Measurements from ENCODE around the gene EEPD1. TPM values are rescaled to one million over a fixed set of nuclear protein-coding genes. Genes with fewer than 3 reads are reported as not detected.

The EEPD1 gene
- total RNA-seq, 1 donor = 12.1 TPM

- DNase-seq (ENCODE audit: low read depth in 2 of 3, low spot score in 2 of 3) = no peak
These were observed 35.9 kb downstream of the EEPD1 start for GRCh38 chr7:36188906-36189305.

- no peak for DNase-seq (ENCODE audit: low read depth in 2 of 3, low spot score in 2 of 3)
These were observed 37.6 kb downstream of the EEPD1 start for GRCh38 chr7:36190447-36191291.

GRCh38 chr7:36191292-36191920 is 38.4 kb downstream of the EEPD1 start:
- DNase-seq (ENCODE audit: low read depth in 2 of 3, low spot score in 2 of 3) = no peak

GRCh38 chr7:36192053-36192824 is 39.2 kb downstream of the EEPD1 start:
- DNase-seq (ENCODE audit: low read depth in 2 of 3, low spot score in 2 of 3) = peak in 2 of 3 donors; percentile 83 to 84

GRCh38 chr7:36192877-36193276 is 39.8 kb downstream of the EEPD1 start:
- DNase-seq (ENCODE audit: low read depth in 2 of 3, low spot score in 2 of 3) = no peak

GRCh38 chr7:36198854-36199266 is 45.8 kb downstream of the EEPD1 start:
- no peak for DNase-seq (ENCODE audit: low read depth in 2 of 3, low spot score in 2 of 3)

- DNase-seq (ENCODE audit: low read depth in 2 of 3, low spot score in 2 of 3) = no peak
These were observed 46.3 kb downstream of the EEPD1 start for GRCh38 chr7:36199329-36199728.

GRCh38 chr7:36201122-36201723 is 48.2 kb downstream of the EEPD1 start:
- DNase-seq (ENCODE audit: low read depth in 2 of 3, low spot score in 2 of 3) = no peak

- peak in 2 of 3 donors; percentile 73 to 85 for DNase-seq (ENCODE audit: low read depth in 2 of 3, low spot score in 2 of 3)
These were observed 49.3 kb downstream of the EEPD1 start for GRCh38 chr7:36202398-36202797.

GRCh38 chr7:36203071-36203790 is 50.2 kb downstream of the EEPD1 start:
- DNase-seq (ENCODE audit: low read depth in 2 of 3, low spot score in 2 of 3) = no peak

GRCh38 chr7:36204044-36204663 is 51.1 kb downstream of the EEPD1 start:
- DNase-seq (ENCODE audit: low read depth in 2 of 3, low spot score in 2 of 3) = no peak

- DNase-seq (ENCODE audit: low read depth in 2 of 3, low spot score in 2 of 3) = no peak
These were observed 52.0 kb downstream of the EEPD1 start for GRCh38 chr7:36204929-36205635.

GRCh38 chr7:36205803-36206202 is 52.7 kb downstream of the EEPD1 start:
- no peak for DNase-seq (ENCODE audit: low read depth in 2 of 3, low spot score in 2 of 3)

- peak in 2 of 3 donors; percentile 70 to 79 for DNase-seq (ENCODE audit: low read depth in 2 of 3, low spot score in 2 of 3)
These were observed 54.6 kb downstream of the EEPD1 start for GRCh38 chr7:36207451-36208291.

GRCh38 chr7:36208426-36208825 is 55.4 kb downstream of the EEPD1 start:
- no peak for DNase-seq (ENCODE audit: low read depth in 2 of 3, low spot score in 2 of 3)

GRCh38 chr7:36208997-36209813 is 56.2 kb downstream of the EEPD1 start:
- no peak for DNase-seq (ENCODE audit: low read depth in 2 of 3, low spot score in 2 of 3)

- DNase-seq (ENCODE audit: low read depth in 2 of 3, low spot score in 2 of 3) = no peak
These were observed 56.7 kb downstream of the EEPD1 start for GRCh38 chr7:36209814-36210183.

Data from hematopoietic multipotent progenitor cell (in vitro differentiated cells).